Gastrocnemius medialis (tissue), 4 donors: ENCODE measurements around the gene LMTK3.

Experiments
- POLR2A ChIP-seq, 2 donors: fragments of 450-650 bp; IDR thresholded peaks; one replicate each; pipeline ENCODE4 v1.6.1; 2017; ENCODE audit warnings: antibody characterized with exemption in 2 of 2, mild to moderate bottlenecking in 2 of 2, moderate library complexity in 2 of 2
- TF ChIP-seq, protein P1 (sequence below), 5 experiments: fragments of 450-650 bp in 3 of 5; fragments of 200-600 bp in 2 of 5; sonication (generic) in 2 of 5; IDR thresholded peaks in 4 of 5; conservative IDR thresholded peaks in 1 of 5; 1 replicate in 4 of 5; 2 replicates in 1 of 5; pipeline ENCODE4 v1.5.1; 2016 to 2019; ENCODE audit warnings: antibody characterized with exemption in 5 of 5, mild to moderate bottlenecking in 3 of 5, moderate library complexity in 3 of 5

DNA sequence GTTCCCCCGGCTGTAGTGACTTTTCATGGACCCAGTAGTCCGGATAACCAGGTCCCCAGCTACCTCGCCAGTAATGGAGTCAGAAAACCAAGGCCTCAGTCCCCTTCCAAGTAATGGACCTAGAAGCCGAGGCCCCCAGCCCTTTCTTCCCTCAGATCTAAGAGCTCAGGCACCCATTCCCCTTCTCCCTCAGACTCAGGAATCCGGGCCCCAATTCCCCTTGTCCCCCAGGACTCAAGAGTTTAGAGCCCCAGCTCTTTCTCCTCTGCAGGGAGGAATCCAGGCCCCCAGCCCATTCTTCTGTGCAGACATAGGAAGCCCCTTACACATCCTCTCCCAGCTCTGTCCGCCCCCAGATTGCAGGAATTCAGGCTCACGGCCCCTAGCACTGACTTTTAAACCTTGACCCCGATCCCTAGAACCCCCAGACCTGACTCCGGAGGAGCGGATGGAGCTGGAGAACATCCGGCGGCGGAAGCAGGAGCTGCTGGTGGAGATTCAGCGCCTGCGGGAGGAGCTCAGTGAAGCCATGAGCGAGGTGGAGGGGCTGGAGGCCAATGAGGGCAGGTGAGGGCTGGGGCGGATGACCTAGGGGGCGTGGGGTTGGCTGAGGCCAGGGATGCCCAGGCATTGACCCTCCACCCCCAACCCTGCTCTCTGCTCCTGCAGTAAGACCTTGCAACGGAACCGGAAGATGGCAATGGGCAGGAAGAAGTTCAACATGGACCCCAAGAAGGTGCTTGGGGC is 41.5 kb downstream of the LMTK3 start:
- TF ChIP-seq, protein P1, sequence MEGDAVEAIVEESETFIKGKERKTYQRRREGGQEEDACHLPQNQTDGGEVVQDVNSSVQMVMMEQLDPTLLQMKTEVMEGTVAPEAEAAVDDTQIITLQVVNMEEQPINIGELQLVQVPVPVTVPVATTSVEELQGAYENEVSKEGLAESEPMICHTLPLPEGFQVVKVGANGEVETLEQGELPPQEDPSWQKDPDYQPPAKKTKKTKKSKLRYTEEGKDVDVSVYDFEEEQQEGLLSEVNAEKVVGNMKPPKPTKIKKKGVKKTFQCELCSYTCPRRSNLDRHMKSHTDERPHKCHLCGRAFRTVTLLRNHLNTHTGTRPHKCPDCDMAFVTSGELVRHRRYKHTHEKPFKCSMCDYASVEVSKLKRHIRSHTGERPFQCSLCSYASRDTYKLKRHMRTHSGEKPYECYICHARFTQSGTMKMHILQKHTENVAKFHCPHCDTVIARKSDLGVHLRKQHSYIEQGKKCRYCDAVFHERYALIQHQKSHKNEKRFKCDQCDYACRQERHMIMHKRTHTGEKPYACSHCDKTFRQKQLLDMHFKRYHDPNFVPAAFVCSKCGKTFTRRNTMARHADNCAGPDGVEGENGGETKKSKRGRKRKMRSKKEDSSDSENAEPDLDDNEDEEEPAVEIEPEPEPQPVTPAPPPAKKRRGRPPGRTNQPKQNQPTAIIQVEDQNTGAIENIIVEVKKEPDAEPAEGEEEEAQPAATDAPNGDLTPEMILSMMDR (IDR thresholded peaks at IDR 0.05 in 4 of 5, conservative IDR thresholded peaks at IDR 0.05 in 1 of 5): no peak
- no peak for TF ChIP-seq POLR2A (IDR thresholded peaks at IDR 0.05)
